PC-3 (cell line): Measurements from ENCODE around the gene TRIP11. TPM values are rescaled to one million over a fixed set of nuclear protein-coding genes. Genes with fewer than 3 reads are reported as not detected.

Experiments
- ATAC-seq: fragments of 200-7000 bp; cut with Tn5 transposase; 2 replicates; pipeline ENCODE4 v1.9.1; 2020; ENCODE audit warnings: mild to moderate bottlenecking, moderate library complexity
- BruUV-seq: library from RNA; stranded (reverse); fragments of 400-500 nt; replicated peaks from 2 replicates; lab custom pipeline; 2021; lab: Mats Ljungman, UMichigan
- CTCF ChIA-PET: fragments of 300-600 bp; sonication (Branson Sonifier 250); formaldehyde crosslinking; loops from one replicate; lab custom pipeline; 2022; ENCODE audit warnings: antibody characterized with exemption; lab: Charles Lee
- POLR2A ChIA-PET: fragments of 300-600 bp; sonication (Branson Sonifier 250); formaldehyde crosslinking; loops from one replicate; lab custom pipeline; 2022; ENCODE audit warnings: antibody characterized with exemption; ENCODE audit not compliant: unreplicated experiment; lab: Charles Lee
- DNase-seq: peaks from one replicate; pipeline ENCODE4 v3.0.0-alpha.2; 2015
- H2AFZ ChIP-seq: fragments of 300-600 bp; sonication (generic); 2 replicates; pipeline ENCODE4 v1.6.0; 2016; ENCODE audit warnings: antibody characterized with exemption, low read length
- H3F3A ChIP-seq: fragments of 300-600 bp; sonication (generic); one replicate; pipeline ENCODE4 v1.6.0; 2017; ENCODE audit warnings: antibody characterized with exemption, low read length, control low read depth, mild to moderate bottlenecking; ENCODE audit not compliant: unreplicated experiment
- H3K27ac ChIP-seq: fragments of 300-600 bp; sonication (generic); 2 replicates; pipeline ENCODE4 v1.5.1; 2016; ENCODE audit warnings: mild to moderate bottlenecking, low read length
- H3K27me3 ChIP-seq: fragments of 300-600 bp; sonication (generic); 2 replicates; pipeline ENCODE4 v1.6.1; 2016; ENCODE audit warnings: low read length, mixed read lengths
- H3K36me3 ChIP-seq: fragments of 300-600 bp; sonication (generic); 2 replicates; pipeline ENCODE4 v1.6.1; 2016; ENCODE audit warnings: low read depth, mixed run types, low read length, mixed read lengths
- H3K4me1 ChIP-seq: fragments of 300-600 bp; sonication (generic); 2 replicates; pipeline ENCODE4 v1.5.1; 2016; ENCODE audit warnings: low read length; ENCODE audit not compliant: insufficient read depth
- H3K4me2 ChIP-seq: fragments of 300-600 bp; sonication (generic); 2 replicates; pipeline ENCODE4 v1.6.0; 2016; ENCODE audit warnings: low read length
- H3K4me3 ChIP-seq: fragments of 300-600 bp; sonication (generic); 2 replicates; pipeline ENCODE4 v1.5.1; 2016; ENCODE audit warnings: mild to moderate bottlenecking, low read length, mixed read lengths
- H3K79me2 ChIP-seq: fragments of 300-600 bp; sonication (generic); 2 replicates; pipeline ENCODE4 v1.6.1; 2017; ENCODE audit warnings: low read length, mixed read lengths
- H3K9ac ChIP-seq: fragments of 300-600 bp; sonication (generic); 2 replicates; pipeline ENCODE4 v1.6.0; 2016; ENCODE audit warnings: mild to moderate bottlenecking, low read length
- H3K9me2 ChIP-seq: fragments of 300-600 bp; sonication (generic); replicated peaks from 2 replicates; pipeline ENCODE4 v1.6.1; 2016; ENCODE audit warnings: mixed run types, low read length, mixed read lengths
- H3K9me3 ChIP-seq: fragments of 300-600 bp; sonication (generic); 2 replicates; pipeline ENCODE4 v1.6.1; 2016; ENCODE audit warnings: low read length, mixed read lengths
- H4K20me1 ChIP-seq: fragments of 300-600 bp; sonication (generic); 2 replicates; pipeline ENCODE4 v1.6.1; 2016; ENCODE audit warnings: low read length, mixed read lengths
- CTCF ChIP-seq: fragments of 300-600 bp; sonication (generic); conservative IDR thresholded peaks from 2 replicates; pipeline ENCODE4 v1.5.1; 2017; ENCODE audit warnings: antibody characterized with exemption, low read depth, mild to moderate bottlenecking, low read length
- EZH2 ChIP-seq: fragments of 300-600 bp; sonication (generic); IDR thresholded peaks from one replicate; pipeline ENCODE4 v1.6.1; 2017; ENCODE audit warnings: antibody characterized with exemption, mild to moderate bottlenecking, low read length; ENCODE audit not compliant: unreplicated experiment
- EZH2phosphoT487 ChIP-seq: fragments of 300-600 bp; sonication (generic); IDR thresholded peaks from 2 replicates; pipeline ENCODE4 v1.6.1; 2018; ENCODE audit warnings: mild to moderate bottlenecking, antibody characterized with exemption, low read length, borderline replicate concordance
- intact Hi-C: fragments of 100-400 bp; cut with micrococcal nuclease; formaldehyde crosslinking; loops from 2 replicates; pipeline ENCODE4 v1.9.0; 2023
- total RNA-seq: library from RNA; depleted of rRNA; stranded (reverse); fragments of >200 nt; gene quantifications from 2 replicates; pipeline ENCODE4 v1.2.3, GENCODE V29; 2014

The TRIP11 gene
- total RNA-seq, 1 experiment from 2014 or later: 14.3 TPM

- TF ChIP-seq EZH2phosphoT487: no peak
- no peak for TF ChIP-seq CTCF
- no peak for TF ChIP-seq EZH2
- Histone ChIP-seq H3F3A (no peaks in the 10 kb centered on the region), H3K36me3 (no peaks in the 10 kb centered on the region), H3K4me1 (peaks cover 18% of the 10 kb centered on the region), H3K79me2 (peaks cover 49% of the 10 kb centered on the region), H3K27me3 (no peaks in the 10 kb centered on the region), H3K4me3 (peak overlapping the region; percentile 92), H3K27ac (peak overlapping the region; percentile 83), H3K9me3 (no peaks in the 10 kb centered on the region), H2AFZ (peak overlapping the region; percentile 96), H3K9ac (peak overlapping the region; percentile 96), H4K20me1 (peaks cover 8% of the 10 kb centered on the region; the same call in 1 of the 2 replicates), H3K4me2 (peak overlapping the region; percentile 92), H3K9me2 (no peaks in the 10 kb centered on the region)
- POLR2A ChIA-PET: interaction anchor here (0.6 to 1.2 kb wide), 4 partner anchors 28 to 1901 kb away, joined by 3 to 15 read pairs (median 6); partner anchors contain the start of genes ATXN3, CPSF2 and NDUFB1
- intact Hi-C loops: loop anchor here (2.0 kb wide), 1 partner anchor 66 kb away; the partner anchor contains the start of gene ATXN3
- ATAC-seq: peak; percentile 35
- CTCF ChIA-PET: interaction anchor here (0.9 kb wide), 1 partner anchor 44 kb away, joined by 3 read pairs; no protein-coding TSS in a partner anchor
- DNase-seq: peak; percentile 28
- BruUV-seq: no TSS peak
These were observed 682 bp upstream of the TRIP11 start for GRCh38 chr14:92040431-92041051.

GRCh38 chr14:92039063-92039718 is 668 bp downstream of the TRIP11 start:
- Histone ChIP-seq H3K27ac (peak overlapping the region; percentile 83), H3K9me3 (no peaks in the 10 kb centered on the region), H3K4me1 (peaks cover 18% of the 10 kb centered on the region), H3K79me2 (peaks cover 61% of the 10 kb centered on the region), H3K4me3 (peak overlapping the region; percentile 92), H3F3A (no peaks in the 10 kb centered on the region), H3K9ac (peak overlapping the region; percentile 96), H4K20me1 (peaks cover 8% of the 10 kb centered on the region; the same call in 1 of the 2 replicates), H3K27me3 (no peaks in the 10 kb centered on the region), H3K9me2 (no peaks in the 10 kb centered on the region), H2AFZ (peak overlapping the region; percentile 96), H3K4me2 (peak overlapping the region; percentile 92), H3K36me3 (no peaks in the 10 kb centered on the region)
- DNase-seq (peak; percentile 63), ATAC-seq (peak; percentile 61)
- intact Hi-C loops: loop anchor here (2.0 kb wide), 1 partner anchor 58 kb away; no protein-coding TSS in a partner anchor
- no peak for TF ChIP-seq EZH2
- TF ChIP-seq EZH2phosphoT487: no peak
- no peak for TF ChIP-seq CTCF
- POLR2A ChIA-PET: no interaction called here
- BruUV-seq: TSS peak; percentile 75
- CTCF ChIA-PET: interaction anchor here (1.3 kb wide), 1 partner anchor 68 kb away, joined by 7 read pairs; the partner anchor contains the start of gene ATXN3
